Measurements from ENCODE around the gene TLL1. TPM values are rescaled to one million over a fixed set of nuclear protein-coding genes. Genes with fewer than 3 reads are reported as not detected.

TLL1 gene
- polyA plus RNA-seq, 2 of the 4 experiments (the other 2 are of a cell fraction): 0.01 to 0.13 TPM

- POLR2A ChIA-PET: no interaction called here
- Histone ChIP-seq H3K9me3 (no peaks in the 10 kb centered on the region), H3K4me3 (no peak overlapping the region), H3K4me1 (no peaks in the 10 kb centered on the region), H3K27ac (no peak overlapping the region), H3K4me2 (no peak overlapping the region)
- CTCF ChIA-PET: no interaction called here
- ATAC-seq: no peak
- FAIRE-seq: no peak
- DNase-seq (ENCODE audit: low read depth in 1 of 2, low spot score in 1 of 2): no peak
- 20% methylated on average over 1 of the region's 1 CpG for WGBS (ENCODE audit: missing lambda C conversion rate)
- TF ChIP-seq KDM5A (IDR thresholded peaks at IDR 0.05) (no peak), CTCF (IDR thresholded peaks at IDR 0.05) (no peak), HOXA7 (CRISPR knock-in tag; IDR thresholded peaks at IDR 0.05) (no peak), EHF (CRISPR knock-in tag; IDR thresholded peaks at IDR 0.05) (no peak), HOXB5 (CRISPR knock-in tag; IDR thresholded peaks at IDR 0.05) (no peak), PBX3 (IDR thresholded peaks at IDR 0.05) (no peak), HDAC2 (IDR thresholded peaks at IDR 0.05) (no peak), EHMT2 (IDR thresholded peaks at IDR 0.05; ENCODE audit: low read depth) (no peak), ESRRA (IDR thresholded peaks at IDR 0.05; ENCODE audit: borderline replicate concordance, low read length) (no peak), ZFP36 (IDR thresholded peaks at IDR 0.05; ENCODE audit: borderline replicate concordance, partially characterized antibody) (no peak), EP300 (IDR thresholded peaks at IDR 0.05) (no peak)
Measured at GRCh38 chr4:165827018-165827417, 46.0 kb upstream of the TLL1 start.

GRCh38 chr4:165828928-165829327, 44.1 kb upstream of the TLL1 start:
- FAIRE-seq (no peak), DNase-seq (ENCODE audit: low read depth in 1 of 2, low spot score in 1 of 2) (no peak), ATAC-seq (no peak)
- Histone ChIP-seq H3K9me3 (no peaks in the 10 kb centered on the region), H3K4me3 (no peak overlapping the region), H3K27ac (no peak overlapping the region), H3K4me2 (no peak overlapping the region), H3K4me1 (no peaks in the 10 kb centered on the region)
- TF ChIP-seq HMGXB4 (CRISPR knock-in tag; IDR thresholded peaks at IDR 0.05; ENCODE audit: borderline replicate concordance) (no peak), HOXB5 (CRISPR knock-in tag; IDR thresholded peaks at IDR 0.05) (no peak), REST (IDR thresholded peaks at IDR 0.05) (no peak), CHD4 (IDR thresholded peaks at IDR 0.05; ENCODE audit: borderline replicate concordance) (no peak), ESRRA (IDR thresholded peaks at IDR 0.05; ENCODE audit: borderline replicate concordance, low read length) (no peak), NR3C1 (IDR thresholded peaks at IDR 0.05) (no peak), NPAS2 (CRISPR knock-in tag; IDR thresholded peaks at IDR 0.05; ENCODE audit: borderline replicate concordance) (no peak), FOSB (CRISPR knock-in tag; IDR thresholded peaks at IDR 0.05) (no peak), RNF2 (IDR thresholded peaks at IDR 0.05; ENCODE audit: borderline replicate concordance, low read depth) (no peak), CTCF (IDR thresholded peaks at IDR 0.05) (no peak), POLR2AphosphoS2 (conservative IDR thresholded peaks at IDR 0.05; ENCODE audit: low read length) (no peak), ZFP36 (IDR thresholded peaks at IDR 0.05; ENCODE audit: borderline replicate concordance, partially characterized antibody) (no peak), EP300 (IDR thresholded peaks at IDR 0.05) (no peak), POLR2A (IDR thresholded peaks at IDR 0.05; ENCODE audit: low read length) (no peak), FOXS1 (CRISPR knock-in tag; IDR thresholded peaks at IDR 0.05) (no peak)
- ChIA-PET CTCF (no interaction called here), POLR2A (no interaction called here)
- WGBS (ENCODE audit: missing lambda C conversion rate): 4% methylated on average over 2 of the region's 2 CpGs

All from A549 (cell line).